ENCODE measurements around the gene TFDP2.

GRCh38 chr3:141959589-141960554 is 189.5 kb downstream of the TFDP2 start:
- TF ChIP-seq RAD21 (IDR thresholded peaks at IDR 0.05; ENCODE audit: low read depth) (no peak), TAF1 (IDR thresholded peaks at IDR 0.05; ENCODE audit: low read depth) (no peak), FOXM1 (IDR thresholded peaks at IDR 0.05; ENCODE audit: borderline replicate concordance, low read depth) (no peak), EP300 (IDR thresholded peaks at IDR 0.05; ENCODE audit: borderline replicate concordance) (no peak), USF1 (IDR thresholded peaks at IDR 0.05) (no peak), MAX (IDR thresholded peaks at IDR 0.05) (no peak), YY1 (IDR thresholded peaks at IDR 0.05; ENCODE audit: low read depth) (no peak), REST (IDR thresholded peaks at IDR 0.05; ENCODE audit: low read depth) (no peak), CEBPB (IDR thresholded peaks at IDR 0.05) (no peak), TCF12 (IDR thresholded peaks at IDR 0.05; ENCODE audit: low read depth) (no peak)
